ACC112 (cell line): ENCODE data around the gene TRIM64.
"Not testable (repeated sequence)": the region's sequence is repeated elsewhere in the genome, so short reads cannot be mapped to it uniquely, and the experiment has no call there.

Experiments
- H2AFZ ChIP-seq: fragments of 200-600 bp; sonication (generic); one replicate; pipeline ENCODE4 v1.6.0; 2017; ENCODE audit warnings: antibody characterized with exemption, low read length; ENCODE audit not compliant: unreplicated experiment
- H3K27ac ChIP-seq: fragments of 200-600 bp; sonication (generic); 2 replicates; pipeline ENCODE4 v1.5.1; 2014; ENCODE audit warnings: low read depth, mild to moderate bottlenecking, antibody characterized with exemption, low read length, moderate library complexity
- H3K27me3 ChIP-seq: fragments of 200-600 bp; sonication (generic); 2 replicates; pipeline ENCODE4 v1.6.1; 2014; ENCODE audit warnings: mild to moderate bottlenecking, antibody characterized with exemption, low read length, moderate library complexity, mixed read lengths; ENCODE audit not compliant: insufficient read depth
- H3K36me3 ChIP-seq: fragments of 200-600 bp; sonication (generic); 2 replicates; pipeline ENCODE4 v1.6.1; 2016; ENCODE audit warnings: mild to moderate bottlenecking, antibody characterized with exemption, low read length, moderate library complexity, mixed read lengths; ENCODE audit not compliant: insufficient read depth
- H3K4me1 ChIP-seq: fragments of 200-600 bp; sonication (generic); one replicate; pipeline ENCODE4 v1.6.1; 2016; ENCODE audit warnings: low read length, mixed read lengths; ENCODE audit not compliant: insufficient read depth, unreplicated experiment, control insufficient read depth
- H3K4me3 ChIP-seq: fragments of 200-600 bp; sonication (generic); 2 replicates; pipeline ENCODE4 v1.5.1; 2014; ENCODE audit warnings: mild to moderate bottlenecking, low read depth, low read length
- H3K79me2 ChIP-seq: fragments of 200-600 bp; sonication (generic); one replicate; pipeline ENCODE4 v1.6.0; 2016; ENCODE audit warnings: low read length; ENCODE audit not compliant: control insufficient read depth, unreplicated experiment, insufficient read depth

Gene TRIM64

GRCh38 chr11:89965737-89966136, at the start of gene TRIM64:
TSS of gene TRIM64 (plus strand) at chr11:89966037. CDS start at chr11:89968504, 2,467 bp downstream.
- H3K79me2 ChIP-seq, H2AFZ ChIP-seq, H3K4me3 ChIP-seq, H3K27me3 ChIP-seq, H3K36me3 ChIP-seq, H3K27ac ChIP-seq, H3K4me1 ChIP-seq: not testable (repeated sequence)

GRCh38 chr11:89922195-89922660, 43.6 kb upstream of the TRIM64 start, which contains the start of gene TRIM49D1:
TSS of gene TRIM49D1 (minus strand) at chr11:89922245. CDS start at chr11:89917710, 4,535 bp downstream.
- Histone ChIP-seq H2AFZ (no peak within 1 kb of the TSS), H3K4me1 (no peaks in the 10 kb centered on the region), H3K4me3 (no peak within 1 kb of the TSS), H3K27ac (no peak within 1 kb of the TSS), H3K27me3 (no peaks in the 10 kb centered on the region), H3K79me2 (no peaks in the 10 kb centered on the region), H3K36me3 (no peaks in the 10 kb centered on the region)

GRCh38 chr11:89923764-89924163, 42.1 kb upstream of the TRIM64 start, which contains the start of gene TRIM49D2:
TSS of gene TRIM49D2 (plus strand) at chr11:89924064. CDS start at chr11:89926762, 2,698 bp downstream.
- not testable (repeated sequence) for H3K36me3 ChIP-seq, H3K4me3 ChIP-seq, H3K27ac ChIP-seq, H2AFZ ChIP-seq, H3K79me2 ChIP-seq, H3K4me1 ChIP-seq, H3K27me3 ChIP-seq

GRCh38 chr11:89960833-89961232, 5.0 kb upstream of the TRIM64 start:
- not testable (repeated sequence) for H3K36me3 ChIP-seq, H3K4me1 ChIP-seq, H3K79me2 ChIP-seq, H2AFZ ChIP-seq, H3K27me3 ChIP-seq, H3K4me3 ChIP-seq, H3K27ac ChIP-seq
